Stimulated activated naive CD8-positive, alpha-beta T cell treated with anti-CD3 and anti-CD28 coated beads, Interleukin-15, amount 100 ng/mL, for 72 hours (primary cell): Measurements from ENCODE around the gene SLC26A8.
"Not testable (repeated sequence)": the region's sequence is repeated elsewhere in the genome, so short reads cannot be mapped to it uniquely, and the experiment has no call there.

ENCODE experiments used
- ATAC-seq: fragments of 150-1000 bp; cut with Tn5 transposase; 2 replicates; pipeline ENCODE4 v1.10.0; 2021; ENCODE audit warnings: mild to moderate bottlenecking, moderate library complexity
- DNase-seq, 2 donors: peaks; one replicate each; pipeline ENCODE4 v3.0.0; 2021 to 2022
- H3K27ac Mint-ChIP-seq, 2 donors: one replicate each; pipeline ENCODE4 v1.8.0; 2022; ENCODE audit warnings: mild to moderate bottlenecking in 2 of 2, mixed read lengths in 2 of 2, moderate library complexity in 2 of 2
- H3K27me3 Mint-ChIP-seq: one replicate; pipeline ENCODE4 v1.8.0; 2022; ENCODE audit warnings: mixed read lengths
- H3K4me1 Mint-ChIP-seq: one replicate; pipeline ENCODE4 v1.8.0; 2022; ENCODE audit warnings: mild to moderate bottlenecking, mixed read lengths
- H3K4me3 Mint-ChIP-seq, 2 donors: one replicate each; pipeline ENCODE4 v1.8.0; 2022; ENCODE audit warnings: mild to moderate bottlenecking in 2 of 2, mixed read lengths in 2 of 2, moderate library complexity in 1 of 2
- H3K9me3 Mint-ChIP-seq, 2 donors: one replicate each; pipeline ENCODE4 v1.8.0; 2022; ENCODE audit warnings: mixed read lengths in 2 of 2

SLC26A8 gene

DNA sequence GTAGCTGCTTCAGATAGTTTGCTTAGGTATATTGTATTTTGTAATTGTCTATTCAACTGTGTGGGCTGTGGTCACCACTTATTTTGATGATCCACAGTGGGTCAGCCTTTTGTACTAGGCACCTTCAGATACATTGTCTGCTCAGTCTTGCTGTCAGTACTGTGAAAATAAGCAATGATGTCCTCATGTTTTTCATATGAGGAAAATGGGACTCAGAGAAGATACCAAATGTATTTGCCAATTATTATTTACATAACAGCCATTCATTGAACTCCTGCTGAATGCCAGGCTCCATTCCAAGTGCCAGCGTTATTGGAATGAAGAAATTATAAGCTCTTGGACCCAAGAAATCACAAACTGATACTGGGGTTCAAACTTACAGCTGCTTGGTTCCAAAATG is 31.7 kb upstream of the SLC26A8 start:
- Mint-ChIP-seq H3K27ac (no peak overlapping the region), H3K4me1 (peaks cover 12% of the 10 kb centered on the region), H3K4me3 (no peak overlapping the region), H3K9me3 (no peaks in the 10 kb centered on the region), H3K27me3 (no peaks in the 10 kb centered on the region)
- no peak for ATAC-seq
- no peak for DNase-seq

DNA sequence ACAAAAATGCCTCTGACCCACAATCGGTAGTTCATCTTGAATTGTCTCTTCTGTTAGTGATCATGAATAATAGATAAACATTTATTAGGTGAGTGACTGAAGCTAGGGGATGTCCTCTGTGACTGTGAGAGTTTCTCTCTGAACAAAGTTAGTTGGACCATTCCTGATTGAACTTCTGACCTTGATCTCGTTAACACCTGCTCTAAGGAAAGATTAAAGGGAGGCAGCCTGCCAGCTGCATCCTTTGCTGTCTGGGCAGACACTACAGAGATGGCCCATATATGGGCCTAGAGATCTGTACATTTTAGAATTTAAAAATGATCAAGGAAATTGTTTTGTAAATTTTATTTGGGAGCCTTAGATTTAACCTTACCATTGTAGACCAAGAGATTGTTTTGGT is 30.5 kb upstream of the SLC26A8 start:
- no peak for ATAC-seq

DNA sequence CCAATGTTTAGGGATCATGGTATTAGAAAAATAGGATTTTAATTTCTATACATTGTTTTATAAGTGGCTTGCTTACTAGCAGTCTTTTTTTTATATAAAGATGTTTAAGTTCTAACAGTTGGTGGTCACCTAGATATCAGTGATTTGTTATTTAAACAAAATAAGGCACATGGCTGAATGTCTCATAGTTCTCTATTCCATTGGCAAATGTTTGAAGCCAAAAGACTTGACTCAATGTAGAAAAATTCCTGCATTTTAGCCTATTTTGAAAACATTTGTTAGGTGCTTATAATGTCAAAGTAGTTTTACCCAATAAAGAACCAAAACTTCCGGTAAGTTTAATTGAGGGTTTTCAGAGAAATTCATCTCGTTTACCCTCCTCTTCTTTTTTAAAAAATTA is 30.0 kb upstream of the SLC26A8 start:
- no peak overlapping the region for H3K27ac Mint-ChIP-seq
- DNase-seq (no peak), ATAC-seq (no peak)
- H3K9me3 Mint-ChIP-seq, result no peaks in the 10 kb centered on the region
- peaks cover 6% of the 10 kb centered on the region for H3K4me1 Mint-ChIP-seq
- no peak overlapping the region for H3K4me3 Mint-ChIP-seq
- H3K27me3 Mint-ChIP-seq, result no peaks in the 10 kb centered on the region

More for the DNA sequence above, 30.5 kb upstream of the SLC26A8 start:
- DNase-seq, result no peak
- H3K9me3 Mint-ChIP-seq, result no peaks in the 10 kb centered on the region
- H3K4me1 Mint-ChIP-seq, result peaks cover 6% of the 10 kb centered on the region
- H3K4me3 Mint-ChIP-seq, result no peak overlapping the region
- H3K27ac Mint-ChIP-seq, result no peak overlapping the region
- no peaks in the 10 kb centered on the region for H3K27me3 Mint-ChIP-seq

DNA sequence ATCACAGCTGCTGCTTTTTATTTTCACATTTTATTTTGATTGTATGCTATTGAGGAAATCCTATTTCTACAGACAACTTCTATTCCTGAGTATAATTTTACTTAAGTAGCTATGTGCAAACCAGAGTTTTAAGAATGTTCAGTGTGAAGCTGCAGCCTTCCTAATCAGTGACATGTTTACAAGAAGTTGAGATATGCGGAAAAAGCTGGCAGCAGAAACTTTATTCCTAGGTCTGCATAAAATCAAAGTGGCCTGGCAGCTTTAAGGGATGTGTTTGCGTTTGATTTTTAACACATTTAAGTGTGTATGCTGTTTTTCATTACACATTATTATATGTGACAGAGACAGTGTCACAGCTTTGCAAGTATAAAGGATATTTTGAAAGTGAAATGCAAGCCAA is 29.4 kb upstream of the SLC26A8 start:
- no peak for DNase-seq
- H3K4me3 Mint-ChIP-seq, result no peak overlapping the region
- no peaks in the 10 kb centered on the region for H3K27me3 Mint-ChIP-seq
- H3K4me1 Mint-ChIP-seq, result peaks cover 6% of the 10 kb centered on the region
- no peak overlapping the region for H3K27ac Mint-ChIP-seq
- H3K9me3 Mint-ChIP-seq, result no peaks in the 10 kb centered on the region
- no peak for ATAC-seq

DNA sequence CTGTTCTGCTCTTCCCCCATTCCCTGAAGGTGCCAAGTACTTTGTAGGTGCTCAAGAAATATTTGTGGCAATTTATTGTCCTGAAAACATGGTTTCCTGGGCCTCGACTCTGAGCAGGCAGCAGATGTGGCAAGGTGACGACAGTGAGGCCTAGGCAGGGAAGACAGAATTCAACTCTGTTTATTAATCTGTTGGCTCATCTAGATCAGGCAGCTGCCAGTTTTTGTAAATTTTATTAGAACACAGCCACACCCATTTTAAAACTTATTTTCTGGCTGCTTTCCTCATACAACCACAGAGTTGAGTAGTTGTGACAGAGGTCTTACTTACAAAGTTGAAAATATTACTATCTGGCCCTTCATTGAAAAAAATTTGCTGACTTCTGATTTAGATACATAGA is 27.7 kb upstream of the SLC26A8 start:
- Mint-ChIP-seq H3K27me3 (no peaks in the 10 kb centered on the region), H3K4me1 (peaks cover 8% of the 10 kb centered on the region), H3K4me3 (no peak overlapping the region), H3K9me3 (no peaks in the 10 kb centered on the region), H3K27ac (no peak overlapping the region)
- ATAC-seq, result no peak
- DNase-seq, result no peak

DNA sequence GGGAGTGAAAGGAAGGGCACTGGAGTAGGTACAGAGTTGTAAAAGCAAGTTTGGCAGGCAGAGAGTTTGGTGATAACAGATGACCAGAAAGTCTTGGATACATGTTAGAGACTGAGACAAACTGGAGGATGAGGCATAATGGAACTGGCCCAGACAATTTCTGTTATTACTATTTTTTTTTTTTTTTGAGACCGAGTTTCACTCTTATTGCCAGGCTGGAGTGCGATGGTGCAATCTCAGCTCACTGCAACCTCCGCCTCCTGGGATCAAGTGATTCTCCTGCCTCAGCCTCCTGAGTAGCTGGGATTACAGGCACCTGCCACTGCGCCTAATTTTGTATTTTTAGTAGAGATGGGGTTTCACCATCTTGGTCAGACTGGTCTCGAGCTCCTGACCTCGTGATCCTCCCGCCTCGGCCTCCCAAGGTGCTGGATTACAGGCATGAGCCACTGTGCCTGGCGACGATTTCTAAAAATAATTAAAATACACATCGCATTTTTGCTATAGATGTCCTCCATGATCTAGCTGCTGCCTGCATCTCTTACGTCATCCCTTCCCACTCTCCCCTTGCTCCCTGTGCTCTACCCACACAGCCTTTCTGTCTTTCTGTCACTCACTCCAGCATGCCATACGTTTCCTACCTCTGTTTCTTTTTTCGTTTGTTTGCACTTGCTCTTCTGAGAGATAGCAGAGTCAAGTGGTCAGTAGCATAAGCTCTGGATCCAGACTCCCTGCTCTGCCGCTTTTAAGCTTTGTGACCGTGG is 26.7 kb upstream of the SLC26A8 start:
- Mint-ChIP-seq H3K4me3 (no peak overlapping the region), H3K27ac (no peak overlapping the region), H3K27me3 (no peaks in the 10 kb centered on the region), H3K9me3 (no peaks in the 10 kb centered on the region), H3K4me1 (peaks cover 7% of the 10 kb centered on the region)
- DNase-seq (no peak), ATAC-seq (no peak)

DNA sequence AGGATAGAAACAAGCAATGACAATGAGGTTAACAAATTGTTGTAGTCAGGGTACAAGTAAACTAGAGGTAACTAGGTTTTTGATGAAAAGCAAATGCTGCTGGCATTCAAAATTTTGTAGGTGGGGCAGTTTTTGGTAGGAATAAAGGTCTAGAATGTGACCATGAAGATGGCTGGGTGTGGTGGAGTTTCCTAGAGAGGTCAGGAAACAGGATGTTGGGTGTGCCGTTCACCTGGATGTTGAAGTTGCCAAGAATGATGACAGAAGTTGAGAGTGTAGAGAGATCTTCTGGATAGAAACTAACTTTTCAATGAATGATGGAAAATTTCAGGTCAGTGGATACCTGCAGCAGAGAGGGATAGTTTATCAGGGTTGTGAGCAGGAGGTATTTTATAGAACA is 25.9 kb upstream of the SLC26A8 start:
- no peaks in the 10 kb centered on the region for H3K9me3 Mint-ChIP-seq
- H3K27me3 Mint-ChIP-seq, result no peaks in the 10 kb centered on the region
- no peak overlapping the region for H3K4me3 Mint-ChIP-seq
- ATAC-seq (no peak), DNase-seq (no peak)
- peaks cover 7% of the 10 kb centered on the region for H3K4me1 Mint-ChIP-seq
- no peak overlapping the region for H3K27ac Mint-ChIP-seq

DNA sequence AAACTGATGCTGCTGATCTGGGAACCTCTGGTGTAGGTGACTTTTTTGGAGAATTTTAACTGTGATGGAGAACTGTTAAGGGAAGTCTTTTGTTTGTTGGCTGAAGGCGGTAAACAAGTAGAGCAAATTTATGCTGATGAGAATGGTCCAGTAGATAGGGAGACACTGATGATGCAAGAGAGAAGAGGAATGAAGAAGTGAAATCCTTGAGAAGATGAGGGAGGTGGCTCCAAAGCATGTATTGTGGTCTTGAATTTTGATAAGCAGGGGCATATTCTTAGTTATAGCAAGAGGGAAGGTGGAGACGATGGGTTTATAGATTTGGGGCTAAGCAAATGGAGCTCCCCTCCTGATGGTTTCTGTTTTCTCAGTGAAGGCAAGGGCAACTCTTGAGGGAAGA is 25.1 kb upstream of the SLC26A8 start:
- ATAC-seq, result no peak
- Mint-ChIP-seq H3K9me3 (no peaks in the 10 kb centered on the region), H3K27ac (no peak overlapping the region), H3K4me3 (no peak overlapping the region), H3K4me1 (peaks cover 7% of the 10 kb centered on the region), H3K27me3 (no peaks in the 10 kb centered on the region)
- no peak for DNase-seq

DNA sequence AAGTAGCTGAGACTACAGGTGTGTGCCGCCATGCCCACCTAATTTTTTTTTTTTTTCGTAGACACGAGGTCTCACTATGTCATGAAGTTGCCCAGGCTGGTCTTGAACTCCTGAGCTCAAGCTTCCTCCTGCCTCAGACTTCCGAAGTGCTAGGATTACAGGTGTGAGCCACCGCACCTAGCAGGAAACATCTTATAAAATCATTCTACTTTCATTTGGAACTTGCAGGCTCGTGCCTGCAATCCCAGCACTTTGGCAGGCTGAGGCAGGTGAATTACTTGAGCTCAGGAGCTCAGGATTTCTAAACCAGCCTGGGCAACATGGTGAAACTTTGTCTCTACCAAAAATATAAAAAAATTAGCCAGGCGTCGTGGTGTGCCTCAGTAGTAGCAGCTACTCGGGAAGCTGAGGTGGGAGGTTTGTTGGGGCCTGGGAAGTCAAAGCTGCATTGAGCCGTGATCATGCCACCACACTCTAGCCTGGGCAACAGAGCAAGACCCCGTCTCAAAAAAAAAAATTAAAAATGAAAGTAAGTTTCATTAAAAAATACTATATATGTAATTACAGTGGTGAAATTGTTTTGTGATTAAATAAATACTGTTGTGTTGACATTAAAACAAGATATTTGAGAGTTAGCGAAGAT is 18.3 kb upstream of the SLC26A8 start:
- H3K9me3 Mint-ChIP-seq, result no peaks in the 10 kb centered on the region
- no peaks in the 10 kb centered on the region for H3K27me3 Mint-ChIP-seq
- ATAC-seq, result no peak
- H3K4me3 Mint-ChIP-seq, result no peak overlapping the region
- DNase-seq, result no peak
- no peak overlapping the region for H3K27ac Mint-ChIP-seq
- peaks cover 54% of the 10 kb centered on the region for H3K4me1 Mint-ChIP-seq

DNA sequence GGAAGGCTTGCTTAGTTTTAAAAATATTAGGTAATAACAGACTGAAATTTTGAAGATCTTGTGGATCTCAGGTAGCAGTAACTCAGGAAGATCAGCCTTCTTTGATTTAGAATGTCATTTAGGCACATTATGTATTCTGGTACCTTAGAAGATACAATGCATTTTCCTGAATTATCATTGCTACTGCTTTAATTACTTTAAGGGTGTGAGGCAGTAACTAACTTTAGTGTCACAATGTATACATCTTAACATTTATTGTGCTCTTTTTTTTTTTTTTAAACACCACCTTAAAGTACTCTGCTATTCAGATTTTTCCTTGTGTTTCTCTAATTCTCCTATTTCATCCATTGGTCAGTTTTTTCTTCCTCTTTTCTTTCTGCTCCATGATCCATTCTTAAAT is 16.5 kb upstream of the SLC26A8 start:
- H3K4me3 Mint-ChIP-seq, result no peak overlapping the region
- DNase-seq (no peak), ATAC-seq (no peak)
- no peaks in the 10 kb centered on the region for H3K27me3 Mint-ChIP-seq
- no peak overlapping the region for H3K27ac Mint-ChIP-seq
- no peaks in the 10 kb centered on the region for H3K9me3 Mint-ChIP-seq
- H3K4me1 Mint-ChIP-seq, result peaks cover 55% of the 10 kb centered on the region

DNA sequence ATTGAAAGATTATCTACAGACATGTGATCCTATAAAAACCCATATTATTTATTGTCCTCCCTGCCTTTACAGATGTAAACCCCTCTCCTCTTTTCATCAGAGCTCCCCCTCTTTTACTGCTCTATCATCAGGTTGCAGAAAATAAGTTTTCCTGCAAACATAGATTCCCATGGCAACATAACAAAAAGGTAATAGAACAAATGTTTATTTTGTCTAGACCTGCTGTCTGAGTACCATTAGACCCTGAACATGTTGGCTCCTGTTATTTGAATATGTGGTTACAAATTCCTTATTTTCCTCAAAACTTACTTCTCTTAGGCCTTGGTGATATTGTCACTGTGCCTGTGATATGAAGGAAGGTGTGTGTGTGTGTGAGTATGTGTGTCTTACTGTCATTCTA is 14.7 kb upstream of the SLC26A8 start:
- Mint-ChIP-seq H3K4me3 (no peak overlapping the region), H3K27ac (peak overlapping the region in 1 of 2 donors; percentile 72), H3K4me1 (peaks cover 70% of the 10 kb centered on the region), H3K27me3 (no peaks in the 10 kb centered on the region), H3K9me3 (no peaks in the 10 kb centered on the region)
- ATAC-seq (no peak), DNase-seq (no peak)

DNA sequence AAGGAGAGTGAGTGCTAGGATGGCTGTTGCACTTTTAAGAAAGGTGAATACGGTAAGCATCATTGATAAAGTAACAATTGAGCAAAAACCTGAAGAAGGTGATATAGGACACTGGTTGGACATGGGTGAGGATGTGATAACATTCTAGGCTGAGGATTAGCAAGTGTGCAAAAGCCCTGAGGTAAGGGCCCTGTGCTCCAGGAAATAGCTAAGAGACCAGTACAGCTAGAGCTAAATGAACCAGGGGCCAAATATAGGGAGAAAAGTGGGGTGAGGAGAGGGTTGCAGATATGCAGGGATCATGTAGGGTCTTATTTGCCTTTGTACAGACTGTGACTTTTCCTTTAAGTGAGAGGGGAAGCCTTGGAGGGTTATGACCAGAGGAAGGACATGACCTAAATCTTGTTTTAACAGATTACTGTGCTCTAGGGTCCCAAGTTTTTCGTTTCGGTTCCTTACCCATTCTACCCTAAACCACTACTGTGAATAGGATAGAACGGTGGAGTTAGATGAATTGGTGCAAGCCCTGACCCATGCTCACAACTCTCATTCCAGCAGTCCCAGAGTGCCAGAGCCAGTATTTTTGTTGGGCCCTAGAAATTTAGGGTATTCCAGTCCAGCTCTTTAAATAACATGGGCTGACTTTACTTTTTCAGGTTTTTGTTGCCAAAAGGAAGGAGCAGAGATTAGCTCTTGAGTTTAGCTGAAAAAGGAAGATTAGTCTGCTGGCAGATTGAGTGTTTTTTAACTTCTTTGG is 13.9 kb upstream of the SLC26A8 start:
- Mint-ChIP-seq H3K4me3 (no peak overlapping the region), H3K27me3 (no peaks in the 10 kb centered on the region), H3K4me1 (peaks cover 78% of the 10 kb centered on the region), H3K27ac (no peak overlapping the region), H3K9me3 (no peaks in the 10 kb centered on the region)
- no peak for ATAC-seq
- no peak for DNase-seq

DNA sequence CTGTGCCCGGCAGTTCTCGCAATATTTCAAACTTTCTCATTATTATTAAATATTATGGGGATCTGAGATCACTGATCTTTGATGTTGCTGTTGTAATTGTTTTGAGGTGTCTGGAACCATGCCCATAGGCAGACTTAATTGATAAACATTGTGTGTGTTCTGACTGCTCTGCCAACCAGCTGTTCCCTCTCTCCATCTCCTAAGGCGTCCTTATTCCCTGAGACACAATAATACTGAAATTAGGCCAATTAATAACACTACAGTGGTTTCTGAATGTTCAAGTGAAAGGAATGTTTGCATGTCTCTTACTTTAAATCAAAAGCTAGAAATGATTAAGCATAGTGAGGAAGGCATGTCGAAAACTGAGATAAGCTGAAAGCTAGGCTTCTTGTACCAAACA is 10.8 kb upstream of the SLC26A8 start:
- peaks cover 84% of the 10 kb centered on the region for H3K4me1 Mint-ChIP-seq
- peak overlapping the region in 1 of 2 donors; percentile 18 for H3K4me3 Mint-ChIP-seq
- H3K9me3 Mint-ChIP-seq, result no peaks in the 10 kb centered on the region
- DNase-seq, result no peak
- ATAC-seq, result no peak
- H3K27ac Mint-ChIP-seq, result no peak overlapping the region
- no peaks in the 10 kb centered on the region for H3K27me3 Mint-ChIP-seq

DNA sequence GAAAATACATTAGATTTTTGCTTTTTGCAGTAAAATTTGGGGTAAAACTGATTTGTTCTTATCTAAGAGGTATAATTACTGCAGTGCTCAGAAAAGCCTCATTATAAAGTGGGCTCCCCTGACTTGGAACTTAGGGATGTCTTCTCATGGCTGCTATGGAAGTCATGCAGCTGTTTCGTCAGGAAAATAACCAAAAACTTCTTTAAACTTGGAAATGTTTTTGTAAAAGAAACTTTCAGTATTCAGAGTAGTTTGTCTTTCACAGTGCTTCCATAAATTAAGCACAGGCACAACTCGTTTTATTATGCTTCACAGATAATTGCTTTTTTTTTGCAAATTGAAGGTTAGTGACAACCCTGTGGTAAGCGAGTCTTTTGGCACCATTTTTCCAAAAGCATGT is 10.0 kb upstream of the SLC26A8 start:
- Mint-ChIP-seq H3K27ac (no peak overlapping the region), H3K4me1 (peaks cover 84% of the 10 kb centered on the region), H3K27me3 (no peaks in the 10 kb centered on the region), H3K4me3 (no peak overlapping the region), H3K9me3 (no peaks in the 10 kb centered on the region)
- DNase-seq (no peak), ATAC-seq (no peak)

DNA sequence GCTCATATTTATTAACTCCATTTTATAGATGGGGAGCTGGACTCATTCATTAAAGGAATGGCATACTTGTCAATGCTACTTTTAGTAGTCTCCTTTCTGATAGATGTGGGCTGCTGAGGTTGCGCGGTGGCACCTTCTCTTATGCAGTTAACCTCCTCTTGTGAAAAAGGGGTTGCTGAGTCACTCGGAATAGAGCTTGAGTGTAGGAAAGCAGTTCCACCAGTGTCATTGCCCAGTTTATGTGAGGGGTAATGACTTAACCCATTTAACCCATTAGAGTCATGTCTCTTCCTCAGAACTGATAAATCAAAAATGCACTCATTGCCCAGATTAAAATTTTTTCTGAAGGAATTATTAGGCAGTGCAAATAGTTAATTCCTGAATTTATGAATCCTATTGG is 9.5 kb upstream of the SLC26A8 start:
- Mint-ChIP-seq H3K4me3 (no peak overlapping the region), H3K27me3 (no peaks in the 10 kb centered on the region), H3K9me3 (no peaks in the 10 kb centered on the region), H3K4me1 (peaks cover 81% of the 10 kb centered on the region), H3K27ac (no peak overlapping the region)
- DNase-seq, result peak; percentile 33 to 63
- ATAC-seq, result peak; percentile 97

DNA sequence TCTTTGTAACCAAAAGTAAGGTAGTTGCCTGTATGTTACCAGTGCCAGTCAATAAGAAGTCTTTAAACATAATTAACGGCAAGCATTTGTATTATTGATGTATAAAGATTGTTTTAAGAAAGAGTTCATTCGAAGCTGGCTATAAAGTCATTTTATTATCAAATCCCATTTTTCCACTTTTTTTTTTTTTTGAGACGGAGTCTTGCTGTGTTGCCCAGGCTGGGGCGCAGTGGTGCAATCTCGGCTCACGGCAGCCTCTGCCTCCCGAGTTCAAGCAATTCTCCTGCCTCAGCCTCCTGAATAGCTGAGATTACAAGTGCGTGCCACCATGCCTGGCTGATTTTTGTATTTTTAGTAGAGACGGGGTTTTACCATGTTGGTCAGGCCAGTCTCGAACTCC is 8.7 kb upstream of the SLC26A8 start:
- H3K27ac Mint-ChIP-seq, ATAC-seq, DNase-seq, H3K27me3 Mint-ChIP-seq, H3K9me3 Mint-ChIP-seq: not testable (repeated sequence)
- peaks cover 73% of the 10 kb centered on the region for H3K4me1 Mint-ChIP-seq
- peak overlapping the region; percentile 26 to 38 for H3K4me3 Mint-ChIP-seq
